Activated CD4-positive, alpha-beta memory T cell treated with anti-CD3 and anti-CD28 coated beads, Interleukin-2, amount 10 ng/mL, durations not matched to agents 7 days and 5 days (primary cell): ENCODE measurements around the gene VANGL2. TPM values are rescaled to one million over a fixed set of nuclear protein-coding genes. Genes with fewer than 3 reads are reported as not detected.

ENCODE experiments used
- CTCF ChIA-PET: fragments of 350-600 bp; sonication (Branson Sonifier 250); formaldehyde crosslinking; loops from one replicate; lab custom pipeline; 2021; ENCODE audit warnings: antibody characterized with exemption, inconsistent platforms; lab: Charles Lee
- POLR2A ChIA-PET: fragments of 350-600 bp; sonication (Branson Sonifier 250); formaldehyde crosslinking; loops from one replicate; lab custom pipeline; 2021; ENCODE audit warnings: antibody characterized with exemption; lab: Charles Lee
- DNase-seq: peaks from one replicate; pipeline ENCODE4 v3.0.0-alpha.2; 2020
- H3K27ac Mint-ChIP-seq: one replicate; pipeline ENCODE4 v1.8.0; 2021; ENCODE audit warnings: mild to moderate bottlenecking, mixed read lengths
- H3K27me3 Mint-ChIP-seq: one replicate; pipeline ENCODE4 v1.8.0; 2021; ENCODE audit warnings: mixed read lengths
- H3K36me3 Mint-ChIP-seq: one replicate; pipeline ENCODE4 v1.8.0; 2021; ENCODE audit warnings: low read depth, mixed read lengths
- H3K4me1 Mint-ChIP-seq: one replicate; pipeline ENCODE4 v1.8.0; 2021; ENCODE audit warnings: mixed read lengths
- H3K4me3 Mint-ChIP-seq: one replicate; pipeline ENCODE4 v1.8.0; 2021; ENCODE audit warnings: mild to moderate bottlenecking, mixed read lengths
- H3K9me3 Mint-ChIP-seq: one replicate; pipeline ENCODE4 v1.8.0; 2021; ENCODE audit warnings: mixed read lengths
- total RNA-seq, 2 experiments: library from RNA; stranded (reverse); gene quantifications; one replicate each; pipeline ENCODE4 v1.2.3, GENCODE V29; 2021

VANGL2 gene
- total RNA-seq, 2 experiments from 2014 or later = not detected

DNA sequence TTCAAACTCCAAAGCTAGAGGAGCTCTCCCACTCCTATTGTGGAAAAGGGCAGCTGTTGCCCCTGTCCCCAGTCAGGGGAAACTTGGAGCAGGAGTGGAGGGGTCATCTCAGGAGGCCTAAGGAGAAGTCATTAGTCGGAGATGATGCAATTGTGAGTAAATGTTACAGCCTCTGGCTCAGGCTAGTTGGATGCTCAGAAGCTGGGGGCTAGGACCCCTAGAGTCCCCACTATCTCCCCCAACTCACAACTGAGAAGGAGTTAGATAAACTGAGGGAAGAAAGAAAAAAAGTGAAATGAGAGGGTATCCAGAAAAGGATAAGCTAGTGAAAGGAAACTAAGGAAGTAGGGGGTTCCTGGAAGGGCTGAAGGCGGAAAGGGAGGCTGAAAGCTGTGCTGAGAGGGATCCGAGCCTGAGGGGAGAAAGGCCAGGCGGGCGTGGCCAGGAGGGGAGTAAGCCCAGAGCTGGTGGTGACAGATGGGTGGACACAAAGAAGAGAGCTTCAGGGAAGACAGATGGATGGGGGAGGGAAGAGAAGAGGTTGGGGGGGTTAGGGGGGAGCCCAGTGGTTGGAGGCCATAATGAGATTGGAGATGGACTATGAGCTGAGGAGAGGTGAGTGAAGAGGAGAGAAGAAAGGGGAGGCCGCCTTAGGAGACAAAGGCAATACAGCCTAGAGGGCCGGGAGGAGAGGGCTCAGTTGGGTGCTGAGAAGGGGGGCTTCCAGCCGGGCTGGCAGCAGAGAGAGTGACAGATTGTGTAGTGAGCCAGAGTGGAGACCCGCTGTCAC is 38.0 kb upstream of the VANGL2 start:
- Mint-ChIP-seq H3K27me3 (no peaks in the 10 kb centered on the region), H3K36me3 (peaks cover 21% of the 10 kb centered on the region), H3K27ac (peak overlapping the region; percentile 18), H3K4me3 (no peak overlapping the region), H3K9me3 (no peaks in the 10 kb centered on the region), H3K4me1 (no peaks in the 10 kb centered on the region)
- ChIA-PET CTCF (interaction anchor here (1.6 to 5.3 kb wide), 2 partner anchors 9 to 14 kb away, joined by 5 to 23 read pairs; no protein-coding TSS in a partner anchor), POLR2A (interaction anchor here (2.0 kb wide), 1 partner anchor 10 kb away, joined by 7 read pairs; no protein-coding TSS in a partner anchor)
- DNase-seq = no peak

- no peak overlapping the region for H3K27ac Mint-ChIP-seq
These were observed 37.4 kb upstream of the VANGL2 start for GRCh38 chr1:160363010-160363409.

GRCh38 chr1:160363951-160364735 is 36.2 kb upstream of the VANGL2 start:
- POLR2A ChIA-PET = interaction anchor here (2.0 kb wide), 1 partner anchor 12 kb away, joined by 7 read pairs; no protein-coding TSS in a partner anchor
- Mint-ChIP-seq H3K4me1 (peaks cover 2% of the 10 kb centered on the region), H3K9me3 (no peaks in the 10 kb centered on the region), H3K4me3 (no peak overlapping the region), H3K27ac (no peak overlapping the region), H3K36me3 (peaks cover 8% of the 10 kb centered on the region), H3K27me3 (no peaks in the 10 kb centered on the region)
- CTCF ChIA-PET = interaction anchor here (0.6 to 5.3 kb wide), 5 partner anchors 10 to 94 kb away, joined by 3 to 23 read pairs (median 5); no protein-coding TSS in a partner anchor
- no peak for DNase-seq

More at GRCh38 chr1:160363010-160363409, 37.4 kb upstream of the VANGL2 start:
- Mint-ChIP-seq H3K9me3 (no peaks in the 10 kb centered on the region), H3K36me3 (peaks cover 16% of the 10 kb centered on the region), H3K4me3 (no peak overlapping the region), H3K4me1 (peaks cover 2% of the 10 kb centered on the region), H3K27me3 (no peaks in the 10 kb centered on the region)
- ChIA-PET CTCF (interaction anchor here (1.2 to 5.3 kb wide), 3 partner anchors 10 to 14 kb away, joined by 4 to 23 read pairs (median 5); no protein-coding TSS in a partner anchor), POLR2A (interaction anchor here (2.0 kb wide), 1 partner anchor 11 kb away, joined by 7 read pairs; no protein-coding TSS in a partner anchor)
- no peak for DNase-seq

- CTCF ChIA-PET = interaction anchor here (1.4 to 5.3 kb wide), 3 partner anchors 10 to 172 kb away, joined by 4 to 23 read pairs (median 4); no protein-coding TSS in a partner anchor
- Mint-ChIP-seq H3K4me1 (peaks cover 2% of the 10 kb centered on the region), H3K27ac (no peak overlapping the region), H3K9me3 (no peaks in the 10 kb centered on the region), H3K27me3 (peaks cover 2% of the 10 kb centered on the region), H3K36me3 (peaks cover 7% of the 10 kb centered on the region), H3K4me3 (no peak overlapping the region)
- DNase-seq = no peak
- POLR2A ChIA-PET = no interaction called here
These were observed 35.0 kb upstream of the VANGL2 start for GRCh38 chr1:160365325-160365724.

DNA sequence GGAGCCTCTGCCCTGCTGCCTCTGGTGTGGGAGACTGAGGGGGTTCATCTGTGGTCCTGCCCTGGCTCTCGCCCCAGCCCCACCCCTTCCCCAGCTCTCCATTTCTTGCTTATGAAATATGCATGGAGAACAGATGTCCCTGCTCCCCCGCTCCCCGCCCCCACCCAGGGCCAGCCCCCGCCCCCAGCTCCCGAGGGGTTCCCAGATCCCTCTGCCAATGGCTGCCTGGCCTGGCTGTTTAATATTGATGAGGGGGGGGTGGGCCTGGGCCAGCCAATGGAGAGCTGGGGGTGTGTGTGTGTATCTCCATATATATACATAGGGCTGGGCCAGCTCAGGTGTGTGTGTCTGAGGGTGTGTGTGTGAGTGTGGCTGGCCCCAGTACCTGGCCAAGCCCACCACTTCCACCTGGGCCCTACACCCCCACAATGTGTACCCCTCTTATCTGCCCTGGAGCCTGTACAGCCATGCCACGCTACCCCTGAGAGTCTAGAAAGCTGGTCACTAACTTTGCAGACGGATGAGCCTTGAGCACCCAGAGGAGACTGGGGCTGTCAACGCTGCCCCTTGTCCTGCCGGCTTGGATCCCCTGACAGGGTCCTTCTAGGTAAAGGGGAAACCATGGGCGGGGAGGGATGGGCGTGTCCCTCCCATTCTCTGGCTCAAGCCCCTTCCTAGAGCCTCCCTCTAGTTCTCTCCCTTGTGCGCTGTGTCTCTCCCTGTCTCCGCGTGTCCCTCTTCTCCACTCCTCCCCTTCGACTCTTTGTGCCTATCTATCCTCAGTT is 33.4 kb upstream of the VANGL2 start, which contains the start of gene NHLH1:
Gene NHLH1, plus strand, starts transcription at position 341 of the 785 bp plus-strand sequence. CDS start 3,661 bp downstream, outside the sequence.
- no peak for DNase-seq
- Mint-ChIP-seq H3K36me3 (no peaks in the 10 kb centered on the region), H3K27ac (no peak within 1 kb of the TSS), H3K27me3 (peaks cover 2% of the 10 kb centered on the region), H3K9me3 (no peaks in the 10 kb centered on the region), H3K4me3 (no peak within 1 kb of the TSS), H3K4me1 (peaks cover 2% of the 10 kb centered on the region)
- ChIA-PET POLR2A (no interaction called here), CTCF (interaction anchor here (1.4 to 5.3 kb wide), 3 partner anchors 10 to 173 kb away, joined by 4 to 23 read pairs (median 4); no protein-coding TSS in a partner anchor)

GRCh38 chr1:160367516-160367900 is 32.9 kb upstream of the VANGL2 start:
- POLR2A ChIA-PET = interaction anchor here (1.4 to 1.6 kb wide), 2 partner anchors 19 to 24 kb away, joined by 4 read pairs; partner anchors contain the start of genes COPA and NCSTN
- peaks cover 2% of the 10 kb centered on the region for H3K27me3 Mint-ChIP-seq
- CTCF ChIA-PET = interaction anchor here (1.8 kb wide), 1 partner anchor 9 kb away, joined by 6 read pairs; no protein-coding TSS in a partner anchor

GRCh38 chr1:160367934-160368923 is 32.1 kb upstream of the VANGL2 start:
- Mint-ChIP-seq H3K36me3 (no peaks in the 10 kb centered on the region), H3K9me3 (no peaks in the 10 kb centered on the region), H3K4me1 (peaks cover 2% of the 10 kb centered on the region), H3K4me3 (no peak overlapping the region), H3K27me3 (peaks cover 2% of the 10 kb centered on the region), H3K27ac (no peak overlapping the region)
- DNase-seq = no peak
- ChIA-PET CTCF (interaction anchor here (0.7 to 1.8 kb wide), 2 partner anchors 9 to 238 kb away, joined by 4 to 6 read pairs; no protein-coding TSS in a partner anchor), POLR2A (interaction anchor here (1.1 to 1.6 kb wide), 4 partner anchors 9 to 51 kb away, joined by 3 to 4 read pairs (median 4); partner anchors contain the start of genes COPA and NCSTN)

More at GRCh38 chr1:160367516-160367900, 32.9 kb upstream of the VANGL2 start:
- no peaks in the 10 kb centered on the region for H3K9me3 Mint-ChIP-seq
- H3K4me3 Mint-ChIP-seq = no peak overlapping the region
- H3K36me3 Mint-ChIP-seq = no peaks in the 10 kb centered on the region
- H3K4me1 Mint-ChIP-seq = peaks cover 2% of the 10 kb centered on the region
- no peak overlapping the region for H3K27ac Mint-ChIP-seq
- no peak for DNase-seq

GRCh38 chr1:160369087-160369486 is 31.3 kb upstream of the VANGL2 start:
- CTCF ChIA-PET = interaction anchor here (1.8 kb wide), 1 partner anchor 8 kb away, joined by 6 read pairs; no protein-coding TSS in a partner anchor
- Mint-ChIP-seq H3K9me3 (no peaks in the 10 kb centered on the region), H3K27me3 (peaks cover 2% of the 10 kb centered on the region), H3K4me1 (peaks cover 2% of the 10 kb centered on the region), H3K4me3 (no peak overlapping the region), H3K36me3 (no peaks in the 10 kb centered on the region), H3K27ac (no peak overlapping the region)
- no peak for DNase-seq
- POLR2A ChIA-PET = interaction anchor here (1.1 to 1.6 kb wide), 4 partner anchors 9 to 52 kb away, joined by 3 to 4 read pairs (median 4); partner anchors contain the start of genes COPA and NCSTN

DNA sequence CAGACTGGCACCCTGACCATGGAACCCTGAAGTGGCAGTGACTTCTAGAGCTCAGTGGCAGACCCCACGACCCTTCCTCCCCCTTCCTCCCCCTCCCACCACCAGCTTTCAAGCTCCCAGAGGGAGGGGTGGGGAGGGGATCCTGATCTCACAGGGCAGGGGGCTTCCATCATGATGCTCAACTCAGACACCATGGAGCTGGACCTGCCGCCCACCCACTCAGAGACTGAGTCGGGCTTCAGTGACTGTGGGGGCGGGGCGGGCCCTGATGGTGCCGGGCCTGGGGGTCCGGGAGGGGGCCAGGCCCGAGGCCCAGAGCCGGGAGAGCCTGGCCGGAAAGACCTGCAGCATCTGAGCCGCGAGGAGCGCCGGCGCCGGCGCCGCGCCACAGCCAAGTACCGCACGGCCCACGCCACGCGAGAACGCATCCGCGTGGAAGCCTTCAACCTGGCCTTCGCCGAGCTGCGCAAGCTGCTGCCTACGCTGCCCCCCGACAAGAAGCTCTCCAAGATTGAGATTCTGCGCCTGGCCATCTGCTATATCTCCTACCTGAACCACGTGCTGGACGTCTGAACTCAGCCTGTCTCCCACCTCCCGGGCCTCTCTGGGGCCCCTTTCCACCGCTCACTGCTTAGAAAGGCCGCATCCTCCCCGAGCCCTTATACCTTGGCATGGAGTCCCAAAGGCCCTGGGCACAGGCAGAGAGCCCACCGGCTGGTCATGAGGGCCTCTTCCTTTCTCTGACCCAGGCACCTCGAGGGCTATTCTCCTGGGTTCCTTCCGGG is 29.6 kb upstream of the VANGL2 start:
- POLR2A ChIA-PET = interaction anchor here (0.6 to 0.8 kb wide), 2 partner anchors 16 to 170 kb away, joined by 3 read pairs; no protein-coding TSS in a partner anchor
- H3K9me3 Mint-ChIP-seq = no peaks in the 10 kb centered on the region
- no peak for DNase-seq
- no peaks in the 10 kb centered on the region for H3K36me3 Mint-ChIP-seq
- CTCF ChIA-PET = no interaction called here
- H3K4me1 Mint-ChIP-seq = peaks cover 5% of the 10 kb centered on the region
- H3K27ac Mint-ChIP-seq = no peak overlapping the region
- H3K27me3 Mint-ChIP-seq = peaks cover 2% of the 10 kb centered on the region
- no peak overlapping the region for H3K4me3 Mint-ChIP-seq

- Mint-ChIP-seq H3K9me3 (no peaks in the 10 kb centered on the region), H3K27ac (no peak overlapping the region), H3K27me3 (peaks cover 2% of the 10 kb centered on the region), H3K4me1 (peaks cover 11% of the 10 kb centered on the region), H3K4me3 (no peak overlapping the region), H3K36me3 (no peaks in the 10 kb centered on the region)
- no peak for DNase-seq
- CTCF ChIA-PET = no interaction called here
- POLR2A ChIA-PET = interaction anchor here (0.6 to 0.8 kb wide), 2 partner anchors 16 to 169 kb away, joined by 3 read pairs; no protein-coding TSS in a partner anchor
These were observed 29.1 kb upstream of the VANGL2 start for GRCh38 chr1:160371346-160371631.
